A549 treated with RU486 at 1 μM for 4 hours (cell line): ENCODE results near the gene RIGI. TPM values are rescaled to one million over a fixed set of nuclear protein-coding genes. Genes with fewer than 3 reads are reported as not detected.

Experiments used
- total RNA-seq: library from RNA; stranded (reverse); fragments of 200-300 nt; extraction: Qiagen RNA extraction; gene quantifications from 5 replicates; pipeline ENCODE4 v1.2.3, GENCODE V29; 2022; ENCODE audit warnings: low read depth

The RIGI gene
- total RNA-seq, result 2.9 to 5.1 TPM (median 3.7 TPM) in 5 replicates

DNA sequence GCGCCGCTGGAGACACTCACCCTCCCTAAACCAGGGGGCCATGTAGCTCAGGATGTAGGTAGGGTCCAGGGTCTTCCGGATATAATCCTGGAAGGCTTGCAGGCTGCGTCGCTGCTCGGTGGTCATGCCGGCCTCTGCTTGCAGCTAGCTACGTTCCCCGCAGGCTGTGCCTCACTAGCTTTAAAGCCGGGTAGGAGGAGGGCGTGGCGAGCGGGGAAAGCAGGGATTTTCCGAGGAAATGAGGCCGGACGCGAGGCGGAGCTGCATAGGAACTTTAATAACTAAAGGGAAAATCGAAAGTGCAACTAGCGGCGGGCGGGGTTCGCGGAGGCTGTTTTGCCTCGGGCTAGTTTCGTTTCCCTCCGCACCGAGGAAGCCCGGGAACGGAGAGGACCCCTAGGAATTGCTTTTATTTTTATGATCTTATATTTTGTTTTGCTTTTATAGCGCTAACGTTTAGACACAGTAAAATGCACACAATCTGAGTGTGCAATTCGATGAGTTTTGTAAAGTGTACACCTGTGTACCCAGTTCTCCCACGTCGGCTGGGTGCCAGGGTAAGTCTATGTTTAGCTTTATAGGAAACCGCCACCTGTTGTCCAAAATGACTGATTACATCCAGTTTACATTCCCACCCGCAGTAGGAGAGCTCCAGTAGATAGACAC, at the start of gene RIGI:
TSS of gene RIGI (minus strand) at position 156 of the 666 bp plus-strand sequence. CDS start at position 126, 30 bp downstream.

DNA sequence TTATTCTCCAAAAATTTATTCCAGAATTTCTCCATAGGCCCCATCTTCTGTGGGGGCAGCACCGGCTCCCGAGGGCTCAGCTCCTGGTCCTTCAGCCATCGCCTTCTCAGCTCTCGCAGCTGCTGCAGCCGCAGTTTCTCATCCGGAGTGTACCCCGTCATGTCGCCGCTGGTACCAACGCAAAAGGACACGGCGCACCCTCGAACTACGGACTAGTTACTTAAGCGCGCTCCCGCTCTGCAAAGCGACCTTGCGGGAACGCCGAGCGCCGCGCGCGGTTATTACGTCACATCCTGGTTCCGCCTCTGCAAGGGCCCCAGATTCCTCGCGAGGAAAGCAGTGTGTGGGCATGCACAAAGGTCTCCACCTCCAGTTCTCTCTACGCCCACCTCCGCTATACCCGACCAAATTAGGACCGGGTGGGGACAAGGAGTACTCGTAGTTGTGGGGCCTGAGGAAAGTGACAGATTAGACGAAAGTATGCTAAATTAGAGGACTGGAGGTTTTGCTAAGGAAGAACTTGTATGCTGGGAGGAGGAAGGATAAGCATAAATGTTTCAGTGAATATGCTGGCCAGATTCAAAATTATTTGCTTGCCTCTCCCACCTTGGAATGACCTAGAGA, 47.0 kb upstream of the RIGI start, which contains the start of gene NDUFB6:
TSS of gene NDUFB6 (minus strand) at position 260 of the 624 bp plus-strand sequence. CDS start at position 161, 99 bp downstream.

DNA sequence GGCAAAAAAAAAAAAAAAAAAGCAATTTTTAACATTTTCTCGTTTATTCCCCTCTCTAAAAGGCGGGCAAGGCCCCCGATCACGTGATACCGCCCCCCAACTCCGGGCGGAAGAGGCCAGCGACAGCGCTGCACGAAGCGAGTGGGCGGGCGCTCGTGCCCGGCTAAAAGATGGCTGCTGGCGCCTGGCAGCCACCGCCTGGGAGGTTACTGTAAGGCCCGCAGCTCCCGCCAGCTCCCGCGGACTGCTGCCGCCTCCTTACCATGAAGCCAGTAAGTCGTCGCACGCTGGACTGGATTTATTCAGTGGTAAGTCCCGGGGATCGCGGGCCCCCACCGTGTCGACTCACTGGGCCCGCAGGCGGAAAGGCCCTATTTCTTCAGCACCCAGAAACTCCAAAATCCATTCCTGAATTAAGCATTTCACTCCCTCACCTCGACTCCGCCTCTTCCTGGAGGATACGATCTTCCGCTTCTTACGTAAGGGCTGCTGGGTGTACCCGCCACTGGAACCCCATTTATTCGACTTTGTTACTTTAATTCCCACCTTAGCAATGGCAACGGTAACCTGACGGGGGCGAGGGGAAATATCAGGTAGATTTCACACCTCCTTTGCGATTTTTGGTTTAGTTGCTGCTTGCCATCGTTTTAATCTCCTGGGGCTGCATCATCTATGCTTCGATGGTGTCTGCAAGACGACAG, 26.3 kb upstream of the RIGI start, which contains the start of the genes SMIM27 and TOPORS:
TSS of gene SMIM27 (plus strand) at position 156 of the 701 bp plus-strand sequence. CDS start at position 264, 108 bp downstream.
TSS of gene TOPORS (minus strand) at position 415 of the 701 bp plus-strand sequence. CDS start at position 265, 150 bp downstream.

Other genes starting within 250 kb of the RIGI start
- 27.6 to 31.2 TPM (median 29.8 TPM) in 5 replicates for gene ACO1, start 141.6 kb downstream of the RIGI start, total RNA-seq
- 11.5 to 15.6 TPM (median 14.5 TPM) in 5 replicates for gene SMIM27, start 26.1 kb upstream of the RIGI start, total RNA-seq
- 9.3 to 16.8 TPM (median 13.2 TPM) in 5 replicates for gene TOPORS, start 26.4 kb upstream of the RIGI start, total RNA-seq
- 107 to 122 TPM (median 110 TPM) in 5 replicates for gene NDUFB6, start 47.0 kb upstream of the RIGI start, total RNA-seq
- gene TAF1L, start 109.5 kb upstream of the RIGI start, total RNA-seq, result 0.02 TPM in 1 of 5 replicates, not detected in the others